Myometrial cell (primary cell): ENCODE data around the gene DNMT1. TPM values are rescaled to one million over a fixed set of nuclear protein-coding genes. Genes with fewer than 3 reads are reported as not detected.

Experiments used
- total RNA-seq: library from RNA; depleted of rRNA; stranded (reverse); fragments of >200 nt; gene quantifications from 2 replicates; pipeline ENCODE4 v1.2.3, GENCODE V29; 2015

DNMT1 gene
- total RNA-seq = 81.2 and 82.7 TPM in 2 replicates

DNA sequence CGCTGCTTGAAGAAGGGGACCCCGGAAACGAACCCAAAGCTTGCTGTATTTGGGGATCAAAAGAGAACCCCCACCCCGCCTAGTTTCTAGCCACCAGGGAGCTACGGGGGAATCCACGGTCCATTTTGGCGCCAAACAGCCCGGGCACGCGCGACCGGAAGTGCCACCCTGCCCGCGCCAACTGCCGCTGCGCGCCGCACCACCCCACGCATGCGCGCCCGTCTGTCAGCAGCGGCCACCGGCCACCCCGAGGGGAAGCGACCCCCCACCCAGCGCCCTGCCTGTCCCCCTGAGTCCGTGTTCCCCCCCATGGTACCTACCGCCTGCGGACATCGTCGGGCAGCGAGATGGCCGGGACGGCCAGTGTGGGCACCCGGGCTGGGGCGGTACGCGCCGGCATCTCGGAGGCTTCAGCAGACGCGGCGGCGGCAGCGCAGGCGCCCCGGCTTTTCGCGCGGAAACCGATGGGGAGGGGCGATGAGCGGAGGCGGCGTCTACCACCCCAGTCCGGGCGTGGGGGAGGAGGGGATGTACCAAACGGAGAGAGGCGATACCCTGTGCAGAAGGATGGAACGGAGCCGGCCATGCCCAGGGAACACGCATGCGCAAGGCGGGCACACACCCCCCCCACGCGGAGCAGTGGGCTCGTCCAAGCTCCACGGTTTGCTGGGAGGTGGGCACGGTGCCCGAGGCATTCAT, at the start of gene DNMT1:
DNMT1 (minus strand) TSS at position 454 of the 699 bp plus-strand sequence; CDS start at position 400, 54 bp downstream.

DNA sequence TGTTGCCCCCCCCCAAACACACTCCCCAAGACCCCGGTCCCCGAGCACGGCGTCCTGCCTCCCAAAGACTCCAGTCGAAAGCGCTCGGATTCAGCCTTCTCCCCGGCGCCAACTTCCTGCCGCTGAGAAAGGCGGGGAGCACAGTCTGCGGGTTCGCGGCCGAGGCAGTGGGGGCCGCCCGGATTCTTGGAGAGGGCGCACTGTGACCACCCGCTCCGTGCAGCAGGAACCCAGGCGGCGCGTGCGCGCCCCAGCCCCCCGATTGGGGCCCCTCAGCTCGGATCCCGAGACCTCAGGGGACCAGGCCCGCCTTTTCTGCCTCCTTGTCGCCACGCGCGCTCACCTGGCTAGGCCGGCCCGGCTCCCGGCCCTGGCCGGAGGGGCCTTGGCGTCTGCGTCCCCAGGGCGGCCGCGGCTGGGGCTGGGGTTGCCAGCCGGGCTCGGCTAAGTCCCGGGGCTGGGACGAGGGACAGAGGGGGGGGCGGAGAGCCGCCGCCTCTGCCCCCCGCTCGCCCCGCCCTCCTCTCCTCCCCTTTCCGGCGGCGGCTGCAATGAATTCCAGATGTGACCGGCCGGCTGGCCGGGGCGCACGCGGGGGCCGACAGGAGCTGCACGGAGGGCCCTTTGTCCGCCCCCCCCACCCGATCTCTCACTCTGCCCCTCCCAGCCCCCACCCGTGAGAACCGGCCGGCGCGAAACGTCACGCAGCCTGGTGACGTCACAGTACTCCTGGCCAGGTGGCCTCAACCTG, 36.3 kb upstream of the DNMT1 start, which contains the start of gene S1PR2:
S1PR2 (minus strand) TSS at position 471 of the 751 bp plus-strand sequence. CDS start 6,426 bp downstream, outside the sequence.

DNA sequence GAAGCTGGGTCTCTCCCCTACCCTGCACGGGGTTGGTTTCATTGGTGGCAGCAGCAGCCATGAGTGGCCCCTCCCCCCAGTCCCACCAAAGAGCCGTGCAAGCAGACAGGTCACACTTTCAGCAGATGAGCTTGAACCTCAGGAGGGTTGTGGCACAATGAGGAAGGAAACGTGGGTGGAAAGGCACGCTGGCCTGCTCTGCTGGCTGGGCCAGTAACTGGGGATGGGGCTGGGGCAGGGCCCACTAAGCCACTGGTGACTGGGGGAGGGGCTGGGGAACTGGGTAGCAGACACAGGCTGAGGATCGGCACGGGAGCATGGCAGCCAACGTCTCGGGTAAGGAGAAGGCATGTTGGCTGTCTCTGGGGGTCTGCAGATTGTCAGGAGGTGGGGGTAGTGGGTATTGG, 83.3 kb downstream of the DNMT1 start, which contains the start of gene P2RY11:
P2RY11 (plus strand) TSS at position 289 of the 407 bp plus-strand sequence; CDS start at position 318, 29 bp downstream.

DNA sequence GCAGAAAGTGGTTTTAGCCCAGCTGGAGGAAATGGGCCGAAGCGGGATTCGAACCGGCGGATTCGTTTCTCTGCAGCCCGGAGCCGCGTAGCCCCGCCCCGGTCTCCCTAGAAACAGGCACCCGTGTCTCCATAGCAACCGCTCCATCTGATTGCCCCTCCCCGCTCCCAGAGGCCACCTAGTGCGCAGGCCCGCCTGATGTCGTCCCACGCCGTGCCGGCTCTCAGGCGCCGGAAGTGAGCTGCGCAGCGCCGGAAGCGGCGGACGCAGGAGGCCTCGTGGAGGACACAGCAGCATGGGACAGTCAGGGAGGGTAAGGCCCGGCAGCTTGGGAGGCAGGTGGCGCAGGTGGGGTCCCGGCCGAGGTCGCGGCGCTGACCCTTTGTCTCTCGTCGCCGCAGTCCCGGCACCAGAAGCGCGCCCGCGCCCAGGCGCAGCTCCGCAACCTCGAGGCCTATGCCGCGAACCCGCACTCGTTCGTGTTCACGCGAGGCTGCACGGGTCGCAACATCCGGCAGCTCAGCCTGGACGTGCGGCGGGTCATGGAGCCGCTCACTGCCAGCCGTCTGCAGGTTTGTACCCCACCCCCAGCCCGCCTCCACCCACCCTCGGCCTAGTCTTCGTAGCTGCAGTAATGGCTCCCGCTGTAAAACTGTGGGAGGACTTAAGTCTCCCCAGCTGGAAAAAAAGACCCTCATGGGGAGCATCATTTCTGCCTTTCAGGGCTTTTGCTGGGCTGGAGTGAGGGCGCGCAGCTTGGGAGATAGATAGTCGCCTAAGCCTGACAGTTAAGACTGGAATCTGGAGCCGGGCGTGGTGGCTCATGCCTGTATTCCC, 88.4 kb downstream of the DNMT1 start, which contains the start of gene PPAN:
PPAN (plus strand) TSS at position 263 of the 837 bp plus-strand sequence; CDS start at position 296, 33 bp downstream.

DNA sequence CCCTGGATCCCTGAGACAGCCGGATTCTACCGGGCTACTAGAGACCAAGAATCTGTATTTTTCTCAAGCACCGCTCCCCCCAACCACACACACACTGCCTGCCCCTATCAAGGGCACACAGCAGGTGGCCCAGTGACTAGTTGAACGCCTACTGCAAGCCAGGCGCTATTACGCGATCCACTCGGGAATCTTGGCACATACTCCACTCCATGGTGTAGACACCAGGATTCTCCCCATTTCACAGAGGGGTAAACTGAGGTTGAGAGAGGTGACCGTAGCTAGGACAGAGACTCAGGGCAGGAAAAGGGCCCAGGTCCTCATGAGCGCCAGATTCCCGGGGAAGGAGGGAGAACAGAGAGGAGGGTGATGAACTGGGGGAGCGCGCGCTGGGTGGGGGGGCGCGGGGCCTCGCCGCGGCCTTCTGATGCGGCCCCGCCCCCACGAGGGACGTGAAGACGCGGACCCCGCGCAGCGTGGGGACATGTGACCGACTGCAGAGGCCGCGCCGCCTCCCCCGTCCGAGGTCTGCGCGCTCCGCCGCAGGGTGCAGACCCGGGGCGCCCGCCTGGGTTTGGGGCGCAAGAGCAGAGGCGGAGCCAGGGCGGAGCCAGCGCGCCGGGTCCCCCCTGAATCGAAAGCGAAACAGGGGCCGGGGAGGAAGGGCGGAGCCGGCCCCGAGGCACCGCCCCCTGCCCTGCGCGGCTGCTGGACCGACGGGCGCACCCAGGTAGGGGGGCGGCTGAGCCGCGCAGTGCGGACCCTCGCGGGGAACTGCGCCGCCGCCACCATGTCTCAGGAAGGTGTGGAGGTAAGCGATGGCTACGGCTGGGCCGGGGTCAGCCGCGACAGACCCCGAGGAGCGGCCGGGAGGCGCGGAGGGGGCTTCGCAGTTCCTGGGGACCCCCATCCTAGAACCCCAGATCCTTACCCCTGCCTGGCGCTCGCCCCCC, 108.8 kb downstream of the DNMT1 start, which contains the start of gene SHFL:
SHFL (plus strand) TSS at position 677 of the 950 bp plus-strand sequence; CDS start at position 788, 111 bp downstream.

Other genes starting within 250 kb of the DNMT1 start
- 0.29 and 0.53 TPM in 2 replicates for gene COL5A3, start 184.4 kb downstream of the DNMT1 start, total RNA-seq
- gene RDH8, start 181.5 kb downstream of the DNMT1 start, total RNA-seq = not detected in 2 replicates
- gene SHFL, start 108.6 kb downstream of the DNMT1 start, total RNA-seq = 12.1 and 15.3 TPM in 2 replicates
- gene ANGPTL6, start 92.3 kb downstream of the DNMT1 start, total RNA-seq = not detected in 2 replicates
- gene PPAN, start 88.6 kb downstream of the DNMT1 start, total RNA-seq = 26.5 and 30.5 TPM in 2 replicates
- under 0.01 and 4.6 TPM in 2 replicates for gene P2RY11, start 83.3 kb downstream of the DNMT1 start, total RNA-seq
- gene EIF3G, start 75.1 kb downstream of the DNMT1 start, total RNA-seq = 299 and 319 TPM in 2 replicates
- 8.1 and 8.5 TPM in 2 replicates for gene S1PR2, start 36.4 kb upstream of the DNMT1 start, total RNA-seq
- gene MRPL4, start 57.3 kb upstream of the DNMT1 start, total RNA-seq = 140 and 145 TPM in 2 replicates
- gene ICAM1, start 76.2 kb upstream of the DNMT1 start, total RNA-seq = 45.0 and 59.4 TPM in 2 replicates
- gene ICAM4, start 92.0 kb upstream of the DNMT1 start, total RNA-seq = 1.6 and 4.0 TPM in 2 replicates
- gene ICAM5, start 95.0 kb upstream of the DNMT1 start, total RNA-seq = 4.3 and 8.4 TPM in 2 replicates
- 0.53 and 0.58 TPM in 2 replicates for gene ZGLP1, start 114.9 kb upstream of the DNMT1 start, total RNA-seq
- 31.7 and 53.9 TPM in 2 replicates for gene FDX2, start 121.1 kb upstream of the DNMT1 start, total RNA-seq
- 22.0 and 23.4 TPM in 2 replicates for gene RAVER1, start 138.6 kb upstream of the DNMT1 start, total RNA-seq
- gene ICAM3, start 144.7 kb upstream of the DNMT1 start, total RNA-seq = 12.1 and 33.2 TPM in 2 replicates
- gene TYK2, start 185.6 kb upstream of the DNMT1 start, total RNA-seq = 96.1 and 133 TPM in 2 replicates
- 278 and 292 TPM in 2 replicates for gene CDC37, start 208.6 kb upstream of the DNMT1 start, total RNA-seq
- 4.3 and 5.8 TPM in 2 replicates for gene PDE4A, start 225.6 kb upstream of the DNMT1 start, total RNA-seq